Right ventricle myocardium inferior (tissue), 1 donor: ENCODE results near the gene HTR6. TPM values are rescaled to one million over a fixed set of nuclear protein-coding genes. Genes with fewer than 3 reads are reported as not detected.

ENCODE experiments used
- total RNA-seq: library from RNA; stranded (reverse); fragmentation: NEBNext Ultra II Directional; extraction: Animal tissue kit (Norgen Biotek cat#: 25700); gene quantifications from one replicate; pipeline ENCODE4 v1.2.1, GENCODE V29; 2021
- donor health status: DM: no; HTN: yes; CAD: no; lungs with severe emphysema.

HTR6 gene
- total RNA-seq, 1 donor from 2014 or later: not detected

Other genes starting within 250 kb of the HTR6 start
- gene CAPZB, start 179.3 kb upstream of the HTR6 start, total RNA-seq: 267 TPM
- gene NBL1, start 20.6 kb upstream of the HTR6 start, total RNA-seq: 55.0 TPM
- gene TMCO4, start 135.0 kb downstream of the HTR6 start, total RNA-seq: 7.6 TPM
- not detected for gene RNF186, start 150.4 kb downstream of the HTR6 start, total RNA-seq
- gene OTUD3, start 217.5 kb downstream of the HTR6 start, total RNA-seq: 3.4 TPM